ENCODE measurements around the gene ALPP.

The ALPP gene

GRCh38 chr2:232352511-232353091 is 25.9 kb upstream of the ALPP start:
- no peak for TF ChIP-seq REST (IDR thresholded peaks at IDR 0.05; ENCODE audit: insufficient replicate concordance, low read depth)
- no peak for TF ChIP-seq GABPA (IDR thresholded peaks at IDR 0.05; ENCODE audit: low read depth)
- TF ChIP-seq SPI1 (IDR thresholded peaks at IDR 0.05; ENCODE audit: borderline replicate concordance, low read depth): no peak
- TF ChIP-seq, protein P1, sequence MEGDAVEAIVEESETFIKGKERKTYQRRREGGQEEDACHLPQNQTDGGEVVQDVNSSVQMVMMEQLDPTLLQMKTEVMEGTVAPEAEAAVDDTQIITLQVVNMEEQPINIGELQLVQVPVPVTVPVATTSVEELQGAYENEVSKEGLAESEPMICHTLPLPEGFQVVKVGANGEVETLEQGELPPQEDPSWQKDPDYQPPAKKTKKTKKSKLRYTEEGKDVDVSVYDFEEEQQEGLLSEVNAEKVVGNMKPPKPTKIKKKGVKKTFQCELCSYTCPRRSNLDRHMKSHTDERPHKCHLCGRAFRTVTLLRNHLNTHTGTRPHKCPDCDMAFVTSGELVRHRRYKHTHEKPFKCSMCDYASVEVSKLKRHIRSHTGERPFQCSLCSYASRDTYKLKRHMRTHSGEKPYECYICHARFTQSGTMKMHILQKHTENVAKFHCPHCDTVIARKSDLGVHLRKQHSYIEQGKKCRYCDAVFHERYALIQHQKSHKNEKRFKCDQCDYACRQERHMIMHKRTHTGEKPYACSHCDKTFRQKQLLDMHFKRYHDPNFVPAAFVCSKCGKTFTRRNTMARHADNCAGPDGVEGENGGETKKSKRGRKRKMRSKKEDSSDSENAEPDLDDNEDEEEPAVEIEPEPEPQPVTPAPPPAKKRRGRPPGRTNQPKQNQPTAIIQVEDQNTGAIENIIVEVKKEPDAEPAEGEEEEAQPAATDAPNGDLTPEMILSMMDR (IDR thresholded peaks at IDR 0.05; ENCODE audit: insufficient read depth, low read length): no peak
- no peak for TF ChIP-seq POLR2AphosphoS5 (IDR thresholded peaks at IDR 0.05; ENCODE audit: low read depth)
- Histone ChIP-seq H3K4me3 (replicated peaks; ENCODE audit: insufficient read depth, low read length) (no peak overlapping the region), H3K27ac (replicated peaks) (no peak overlapping the region), H3K27me3 (ENCODE audit: insufficient read depth, poor library complexity, severe bottlenecking) (peaks cover 36% of the 10 kb centered on the region)
- no peak for DNase-seq (ENCODE audit: low read depth in 1 of 2, low spot score in 1 of 2)

DNA sequence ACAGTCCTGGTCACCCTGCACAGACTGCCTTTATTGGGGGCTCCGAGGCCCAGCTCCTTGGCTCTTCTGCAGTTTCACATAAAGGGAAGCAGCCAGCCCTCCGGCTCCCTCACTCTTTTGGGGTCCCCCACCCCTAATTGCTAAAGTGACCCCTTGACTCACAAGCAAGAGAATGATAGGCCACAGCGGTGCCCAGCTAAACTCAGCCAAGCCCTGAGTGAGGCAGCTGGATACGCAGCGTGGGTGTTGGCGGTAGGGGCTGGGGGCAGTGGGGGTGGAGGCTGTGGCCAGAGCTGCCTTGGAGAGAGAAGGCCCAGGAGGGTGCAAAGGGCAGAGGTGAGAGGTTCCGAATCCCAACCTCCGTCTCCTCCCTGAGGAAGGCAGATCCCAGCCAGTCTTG is 25.5 kb upstream of the ALPP start:
- Histone ChIP-seq H3K27ac (replicated peaks) (no peak overlapping the region), H3K4me3 (replicated peaks; ENCODE audit: insufficient read depth, low read length) (no peak overlapping the region), H3K27me3 (ENCODE audit: insufficient read depth, poor library complexity, severe bottlenecking) (peaks cover 36% of the 10 kb centered on the region)
- TF ChIP-seq, protein P1 (IDR thresholded peaks at IDR 0.05; ENCODE audit: insufficient read depth, low read length): no peak
- no peak for TF ChIP-seq POLR2AphosphoS5 (IDR thresholded peaks at IDR 0.05; ENCODE audit: low read depth)
- TF ChIP-seq REST (IDR thresholded peaks at IDR 0.05; ENCODE audit: insufficient replicate concordance, low read depth): no peak
- no peak for TF ChIP-seq SPI1 (IDR thresholded peaks at IDR 0.05; ENCODE audit: borderline replicate concordance, low read depth)
- DNase-seq (ENCODE audit: low read depth in 1 of 2, low spot score in 1 of 2): no peak

- H3K27me3 ChIP-seq (ENCODE audit: insufficient read depth, poor library complexity, severe bottlenecking): peaks cover 36% of the 10 kb centered on the region
- DNase-seq (ENCODE audit: low read depth in 1 of 2, low spot score in 1 of 2): no peak
- H3K27ac ChIP-seq (replicated peaks): no peak overlapping the region
- no peak overlapping the region for H3K4me3 ChIP-seq (replicated peaks; ENCODE audit: insufficient read depth, low read length)
- TF ChIP-seq REST (IDR thresholded peaks at IDR 0.05; ENCODE audit: insufficient replicate concordance, low read depth) (no peak), POLR2AphosphoS5 (IDR thresholded peaks at IDR 0.05; ENCODE audit: low read depth) (no peak), SPI1 (IDR thresholded peaks at IDR 0.05; ENCODE audit: borderline replicate concordance, low read depth) (no peak), GABPA (IDR thresholded peaks at IDR 0.05; ENCODE audit: low read depth) (no peak)
- TF ChIP-seq, protein P1 (IDR thresholded peaks at IDR 0.05; ENCODE audit: insufficient read depth, low read length): no peak
Measured at GRCh38 chr2:232353660-232354059, 24.9 kb upstream of the ALPP start.

Data from HL-60 (cell line).